Measurements from ENCODE around the gene JTB. TPM values are rescaled to one million over a fixed set of nuclear protein-coding genes. Genes with fewer than 3 reads are reported as not detected.

Gene JTB
- total RNA-seq, 1 donor from 2014 or later = 47.7 TPM

GRCh38 chr1:153953859-153954365, 23.6 kb downstream of the JTB start:
- H3K36me3 ChIP-seq = no peaks in the 10 kb centered on the region
- H2AFZ ChIP-seq (replicated peaks) = no peak overlapping the region
- Mint-ChIP-seq H3K4me3 (no peak overlapping the region), H3K4me1 (peaks cover 20% of the 10 kb centered on the region), H3K36me3 (peaks cover 4% of the 10 kb centered on the region), H3K9me3 (no peaks in the 10 kb centered on the region), H3K27ac (no peak overlapping the region), H3K27me3 (ENCODE audit: insufficient read depth, low read depth) (peaks cover 5% of the 10 kb centered on the region)
- H4K20me1 ChIP-seq (ENCODE audit: low read depth) = peaks cover 44% of the 10 kb centered on the region
- no peak for TF ChIP-seq EZH2phosphoT487 (IDR thresholded peaks at IDR 0.05)
- no peak for TF ChIP-seq CTCF (IDR thresholded peaks at IDR 0.05)
- no peak for TF ChIP-seq EZH2 (IDR thresholded peaks at IDR 0.05)
- peak overlapping the region; percentile 20 for H3K9ac ChIP-seq
- H3K4me1 ChIP-seq = peaks cover 19% of the 10 kb centered on the region
- H3K9me3 ChIP-seq (ENCODE audit: low read depth) = no peaks in the 10 kb centered on the region
- no peak for DNase-seq (ENCODE audit: low spot score)
- no peak overlapping the region for H3K4me3 ChIP-seq
- no peaks in the 10 kb centered on the region for H3K27me3 ChIP-seq
- no peak overlapping the region for H3K27ac ChIP-seq
- H3K79me2 ChIP-seq (ENCODE audit: low read depth) = peaks cover 51% of the 10 kb centered on the region
- peaks cover 11% of the 10 kb centered on the region for H3F3A ChIP-seq (ENCODE audit: low read depth)
- H3K4me2 ChIP-seq = no peak overlapping the region

- no peak overlapping the region for H3K4me3 Mint-ChIP-seq
- no peaks in the 10 kb centered on the region for H3K36me3 ChIP-seq
- no peaks in the 10 kb centered on the region for H3K9me3 ChIP-seq (ENCODE audit: low read depth)
- H3K79me2 ChIP-seq (ENCODE audit: low read depth) = peaks cover 36% of the 10 kb centered on the region
- H3K4me2 ChIP-seq = no peak overlapping the region
- no peak overlapping the region for H3K27ac ChIP-seq
- H3K36me3 Mint-ChIP-seq = peaks cover 11% of the 10 kb centered on the region
- H3K27ac Mint-ChIP-seq = no peak overlapping the region
- no peak overlapping the region for H2AFZ ChIP-seq (replicated peaks)
- H3K9me3 Mint-ChIP-seq = no peaks in the 10 kb centered on the region
- peaks cover 13% of the 10 kb centered on the region for H3K4me1 Mint-ChIP-seq
- no peak overlapping the region for H3K9ac ChIP-seq
- peaks cover 49% of the 10 kb centered on the region for H4K20me1 ChIP-seq (ENCODE audit: low read depth)
- H3K4me1 ChIP-seq = peaks cover 12% of the 10 kb centered on the region
- no peak overlapping the region for H3K4me3 ChIP-seq
- H3K27me3 Mint-ChIP-seq (ENCODE audit: insufficient read depth, low read depth) = peaks cover 3% of the 10 kb centered on the region
- TF ChIP-seq EZH2phosphoT487 (IDR thresholded peaks at IDR 0.05) (no peak), EZH2 (IDR thresholded peaks at IDR 0.05) (no peak), CTCF (IDR thresholded peaks at IDR 0.05) (no peak)
- H3F3A ChIP-seq (ENCODE audit: low read depth) = peaks cover 17% of the 10 kb centered on the region
- H3K27me3 ChIP-seq = no peaks in the 10 kb centered on the region
- DNase-seq (ENCODE audit: low spot score) = no peak
Measured at GRCh38 chr1:153951801-153952200, 25.7 kb downstream of the JTB start.

- no peak overlapping the region for H3K9ac ChIP-seq
- no peak for TF ChIP-seq EZH2 (IDR thresholded peaks at IDR 0.05)
- no peak for TF ChIP-seq CTCF (IDR thresholded peaks at IDR 0.05)
- TF ChIP-seq EZH2phosphoT487 (IDR thresholded peaks at IDR 0.05) = no peak
- peaks cover 6% of the 10 kb centered on the region for H3K4me1 ChIP-seq
- no peak overlapping the region for H3K4me3 ChIP-seq
- Mint-ChIP-seq H3K4me3 (no peak overlapping the region), H3K36me3 (peaks cover 12% of the 10 kb centered on the region), H3K27me3 (ENCODE audit: insufficient read depth, low read depth) (no peaks in the 10 kb centered on the region), H3K9me3 (no peaks in the 10 kb centered on the region), H3K27ac (no peak overlapping the region), H3K4me1 (peaks cover 8% of the 10 kb centered on the region)
- H3K79me2 ChIP-seq (ENCODE audit: low read depth) = peaks cover 30% of the 10 kb centered on the region
- no peaks in the 10 kb centered on the region for H3K27me3 ChIP-seq
- no peak overlapping the region for H2AFZ ChIP-seq (replicated peaks)
- H3K27ac ChIP-seq = no peak overlapping the region
- H3K9me3 ChIP-seq (ENCODE audit: low read depth) = no peaks in the 10 kb centered on the region
- peaks cover 19% of the 10 kb centered on the region for H3F3A ChIP-seq (ENCODE audit: low read depth)
- H4K20me1 ChIP-seq (ENCODE audit: low read depth) = peaks cover 44% of the 10 kb centered on the region
- H3K4me2 ChIP-seq = no peak overlapping the region
- no peak for DNase-seq (ENCODE audit: low spot score)
- H3K36me3 ChIP-seq = no peaks in the 10 kb centered on the region
Measured at GRCh38 chr1:153951183-153951582, 26.3 kb downstream of the JTB start.
